ENCODE data around the gene ERICH6B. TPM values are rescaled to one million over a fixed set of nuclear protein-coding genes. Genes with fewer than 3 reads are reported as not detected.

ERICH6B gene
- total RNA-seq, 2 donors from 2014 or later = not detected

DNA sequence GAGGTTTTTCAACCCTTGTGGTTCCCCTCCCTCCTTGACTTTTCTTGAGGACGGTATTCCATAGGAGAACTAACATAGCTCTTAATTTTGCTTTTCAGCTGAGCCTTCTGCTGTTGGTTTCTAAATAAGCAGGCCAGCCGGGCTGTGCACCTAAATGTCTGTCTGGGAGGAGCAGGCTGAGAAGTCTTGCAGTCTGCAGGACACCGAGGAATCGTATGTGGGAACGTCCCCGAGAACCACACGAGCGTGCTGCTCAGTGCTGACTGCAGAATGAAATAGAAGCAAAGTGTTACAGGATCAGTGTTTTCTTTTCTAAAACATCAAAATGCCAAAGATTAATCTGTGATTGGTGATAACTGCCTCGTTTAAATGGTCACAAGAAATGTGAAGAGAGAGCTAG, 80.9 kb downstream of the ERICH6B start:
- ATAC-seq (no peak), DNase-seq (no peak)
- no peak overlapping the region for H3K27ac ChIP-seq
- WGBS, 2 donors = 80 to 84% methylated on average over 9 of the region's 9 CpGs
- intact Hi-C loops (cut with DNase I) = no loop called here
- no peaks in the 10 kb centered on the region for H3K9me3 ChIP-seq
- TF ChIP-seq, protein P1, sequence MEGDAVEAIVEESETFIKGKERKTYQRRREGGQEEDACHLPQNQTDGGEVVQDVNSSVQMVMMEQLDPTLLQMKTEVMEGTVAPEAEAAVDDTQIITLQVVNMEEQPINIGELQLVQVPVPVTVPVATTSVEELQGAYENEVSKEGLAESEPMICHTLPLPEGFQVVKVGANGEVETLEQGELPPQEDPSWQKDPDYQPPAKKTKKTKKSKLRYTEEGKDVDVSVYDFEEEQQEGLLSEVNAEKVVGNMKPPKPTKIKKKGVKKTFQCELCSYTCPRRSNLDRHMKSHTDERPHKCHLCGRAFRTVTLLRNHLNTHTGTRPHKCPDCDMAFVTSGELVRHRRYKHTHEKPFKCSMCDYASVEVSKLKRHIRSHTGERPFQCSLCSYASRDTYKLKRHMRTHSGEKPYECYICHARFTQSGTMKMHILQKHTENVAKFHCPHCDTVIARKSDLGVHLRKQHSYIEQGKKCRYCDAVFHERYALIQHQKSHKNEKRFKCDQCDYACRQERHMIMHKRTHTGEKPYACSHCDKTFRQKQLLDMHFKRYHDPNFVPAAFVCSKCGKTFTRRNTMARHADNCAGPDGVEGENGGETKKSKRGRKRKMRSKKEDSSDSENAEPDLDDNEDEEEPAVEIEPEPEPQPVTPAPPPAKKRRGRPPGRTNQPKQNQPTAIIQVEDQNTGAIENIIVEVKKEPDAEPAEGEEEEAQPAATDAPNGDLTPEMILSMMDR (IDR thresholded peaks at IDR 0.05) = no peak
- no peak for TF ChIP-seq POLR2A (IDR thresholded peaks at IDR 0.05)
- peaks cover 15 to 30% of the 10 kb centered on the region in 2 donors for H3K36me3 ChIP-seq (replicated peaks in 1 of 2; ENCODE audit: insufficient read depth in 1 of 2, low read depth in 2 of 2)
- no peaks in the 10 kb centered on the region for H3K27me3 ChIP-seq
- H3K4me3 ChIP-seq = no peak overlapping the region
- H3K4me1 ChIP-seq = no peaks in the 10 kb centered on the region

DNA sequence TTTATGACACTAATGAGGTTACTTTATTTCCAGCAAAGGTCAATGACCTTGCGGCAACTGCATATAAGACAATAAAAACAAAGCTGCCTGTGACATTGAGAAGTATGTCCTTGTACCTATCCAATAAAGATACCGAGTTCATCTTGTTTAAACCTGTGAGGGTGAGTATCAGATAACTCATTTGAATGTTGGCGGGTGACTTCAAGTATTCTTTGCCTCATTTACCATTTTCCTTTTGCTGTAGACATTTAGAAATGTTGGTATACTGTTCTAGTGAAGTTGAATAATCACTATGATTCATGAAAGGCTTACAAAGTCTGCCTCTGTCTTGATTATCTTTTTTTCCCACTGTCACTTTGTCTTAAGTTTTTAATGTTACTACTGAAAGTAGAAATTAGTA, 85.8 kb downstream of the ERICH6B start:
- intact Hi-C loops (cut with DNase I) = no loop called here
- no peak for ATAC-seq
- no peaks in the 10 kb centered on the region for H3K9me3 ChIP-seq
- TF ChIP-seq, protein P1 (IDR thresholded peaks at IDR 0.05) = no peak
- TF ChIP-seq POLR2A (IDR thresholded peaks at IDR 0.05) = no peak
- H3K36me3 ChIP-seq (replicated peaks in 1 of 2; ENCODE audit: insufficient read depth in 1 of 2, low read depth in 2 of 2) = peaks cover 12 to 28% of the 10 kb centered on the region in 2 donors
- no peak for DNase-seq
- no peak overlapping the region for H3K4me3 ChIP-seq
- no peaks in the 10 kb centered on the region for H3K27me3 ChIP-seq
- no peak overlapping the region for H3K27ac ChIP-seq
- peaks cover 19% of the 10 kb centered on the region for H3K4me1 ChIP-seq
- 75 to 79% methylated on average over 3 of the region's 3 CpGs for WGBS, 2 donors

DNA sequence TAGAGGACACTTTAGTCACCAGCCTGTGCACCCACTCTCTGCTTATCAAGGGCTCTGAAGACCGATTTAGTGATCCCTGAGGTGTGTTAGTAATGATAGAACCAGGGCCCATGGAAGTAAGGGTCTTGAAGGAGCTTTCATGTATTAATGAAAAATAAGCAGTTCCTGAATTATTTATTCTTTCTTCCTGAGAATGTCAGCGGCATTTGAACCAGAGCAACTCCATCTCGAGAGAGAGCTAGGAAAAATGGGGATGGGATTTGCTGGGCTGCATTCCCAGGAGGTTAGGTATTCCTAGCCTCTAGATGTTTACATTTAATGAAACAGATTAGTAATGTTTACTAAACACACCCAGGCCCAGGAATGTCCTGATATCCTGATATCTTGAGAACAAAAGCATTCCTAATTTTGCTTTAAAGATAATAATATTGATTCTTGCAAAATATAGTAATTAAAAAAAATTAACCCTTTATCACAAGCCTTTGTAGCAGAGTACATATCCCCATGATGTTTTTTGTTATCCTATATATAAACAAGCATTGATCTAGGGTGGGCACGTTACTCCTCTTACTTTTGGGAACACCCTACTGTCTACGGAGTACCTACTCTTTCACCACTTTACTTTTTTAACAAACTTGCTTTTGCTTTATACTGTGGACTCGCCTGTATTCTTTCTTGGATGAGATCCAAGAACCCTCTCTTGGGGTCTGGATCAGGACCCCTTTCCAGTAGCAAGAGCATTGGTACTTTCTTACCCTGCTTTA, 87.7 kb downstream of the ERICH6B start:
- TF ChIP-seq, protein P1 (IDR thresholded peaks at IDR 0.05) = no peak
- TF ChIP-seq POLR2A (IDR thresholded peaks at IDR 0.05) = no peak
- H3K36me3 ChIP-seq (replicated peaks in 1 of 2; ENCODE audit: insufficient read depth in 1 of 2, low read depth in 2 of 2) = peaks cover 5 to 19% of the 10 kb centered on the region in 2 donors
- DNase-seq = peak in 1 of 4 donors; percentile 18
- 52 to 53% methylated on average over 6 of the region's 6 CpGs for WGBS, 2 donors
- peaks cover 19% of the 10 kb centered on the region for H3K4me1 ChIP-seq
- peak; percentile 83 for ATAC-seq
- intact Hi-C loops (cut with DNase I) = no loop called here
- no peaks in the 10 kb centered on the region for H3K27me3 ChIP-seq
- no peak overlapping the region for H3K4me3 ChIP-seq
- no peaks in the 10 kb centered on the region for H3K9me3 ChIP-seq
- peak overlapping the region in 2 of 4 donors; percentile 6 to 46 for H3K27ac ChIP-seq

DNA sequence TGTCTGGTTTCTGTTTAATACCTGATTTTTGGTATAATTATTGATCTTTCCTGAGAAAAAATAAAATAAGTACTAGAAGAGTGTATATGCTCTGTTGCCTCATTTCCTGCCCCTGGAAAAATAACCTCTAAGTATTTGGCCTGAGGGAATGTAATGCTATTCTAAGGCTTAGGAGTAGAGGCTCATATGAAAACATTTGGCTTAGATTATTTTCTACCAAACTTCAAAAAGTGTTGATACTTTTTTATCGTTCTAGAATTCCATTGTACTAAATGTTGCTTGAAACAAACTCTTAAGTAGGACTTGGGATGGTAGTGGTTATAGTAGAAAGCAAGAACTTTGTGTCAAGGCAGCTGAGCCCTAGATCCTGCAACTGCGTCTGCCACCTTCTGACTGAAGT, 93.0 kb downstream of the ERICH6B start:
- no peak overlapping the region for H3K27ac ChIP-seq
- peaks cover 4 to 15% of the 10 kb centered on the region in 2 donors for H3K36me3 ChIP-seq (replicated peaks in 1 of 2; ENCODE audit: insufficient read depth in 1 of 2, low read depth in 2 of 2)
- no peaks in the 10 kb centered on the region for H3K27me3 ChIP-seq
- H3K4me1 ChIP-seq = peaks cover 7% of the 10 kb centered on the region
- H3K9me3 ChIP-seq = no peaks in the 10 kb centered on the region
- DNase-seq = no peak
- intact Hi-C loops (cut with DNase I) = no loop called here
- H3K4me3 ChIP-seq = no peak overlapping the region
- ATAC-seq = no peak
- 44 to 59% methylated on average over 2 of the region's 2 CpGs for WGBS, 2 donors
- no peak for TF ChIP-seq POLR2A (IDR thresholded peaks at IDR 0.05)
- TF ChIP-seq, protein P1 (IDR thresholded peaks at IDR 0.05) = no peak

DNA sequence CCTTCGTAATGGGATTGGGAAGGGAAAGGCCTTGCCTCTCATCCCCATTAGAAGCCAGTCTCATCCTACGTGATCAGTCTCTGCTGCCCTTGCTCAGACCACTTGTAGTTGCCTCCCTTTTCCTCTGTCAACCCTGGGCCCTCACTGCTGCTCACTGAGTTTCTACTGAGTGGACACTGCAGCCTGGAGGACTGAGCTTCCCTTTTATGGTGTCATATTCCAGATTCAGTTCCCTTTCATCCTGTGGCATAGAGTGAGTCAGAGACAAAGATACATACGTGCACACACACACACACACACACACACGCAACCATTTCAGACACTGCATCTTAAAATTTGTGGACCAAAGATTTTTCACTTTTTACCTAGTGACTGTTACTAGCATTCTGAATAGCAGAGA, 94.2 kb downstream of the ERICH6B start:
- Histone ChIP-seq H3K9me3 (no peaks in the 10 kb centered on the region), H3K4me3 (no peak overlapping the region), H3K36me3 (replicated peaks in 1 of 2; ENCODE audit: insufficient read depth in 1 of 2, low read depth in 2 of 2) (peaks cover 6 to 25% of the 10 kb centered on the region in 2 donors), H3K4me1 (no peaks in the 10 kb centered on the region), H3K27me3 (no peaks in the 10 kb centered on the region), H3K27ac (peak overlapping the region in 1 of 4 donors; percentile 38)
- intact Hi-C loops (cut with DNase I) = no loop called here
- ATAC-seq = no peak
- peak in 1 of 4 donors; percentile 46 for DNase-seq
- 80 to 85% methylated on average over 4 of the region's 4 CpGs for WGBS, 2 donors
- TF ChIP-seq, protein P1 (IDR thresholded peaks at IDR 0.05) = no peak
- no peak for TF ChIP-seq POLR2A (IDR thresholded peaks at IDR 0.05)
